GM21381 (cell line): Measurements from ENCODE around the gene KRT86.
"Not testable (repeated sequence)": the region's sequence is repeated elsewhere in the genome, so short reads cannot be mapped to it uniquely, and the experiment has no call there.

Experiments
- ATAC-seq: cut with Tn5 transposase; IDR thresholded peaks from one replicate; pipeline ENCODE4 v1.9.1; 2021; ENCODE audit warnings: mild to moderate bottlenecking, moderate library complexity; ENCODE audit not compliant: unreplicated experiment

KRT86 gene

GRCh38 chr12:52333321-52333720, 58.9 kb downstream of the KRT86 start:
- ATAC-seq: no peak

GRCh38 chr12:52334185-52334584, 59.7 kb downstream of the KRT86 start:
- ATAC-seq: no peak

GRCh38 chr12:52335598-52336262, 61.3 kb downstream of the KRT86 start:
- no peak for ATAC-seq

GRCh38 chr12:52336641-52337040, 62.2 kb downstream of the KRT86 start:
- no peak for ATAC-seq

- no peak for ATAC-seq
These were observed 62.6 kb downstream of the KRT86 start for GRCh38 chr12:52337054-52337453.

- ATAC-seq: no peak
These were observed 64.0 kb downstream of the KRT86 start for GRCh38 chr12:52338241-52338960.

- no peak for ATAC-seq
These were observed 66.7 kb downstream of the KRT86 start for GRCh38 chr12:52341066-52341580.

- ATAC-seq: no peak
These were observed 68.5 kb downstream of the KRT86 start for GRCh38 chr12:52342781-52343490.

- ATAC-seq: no peak
These were observed 69.1 kb downstream of the KRT86 start for GRCh38 chr12:52343550-52343949.

GRCh38 chr12:52344111-52344510, 69.7 kb downstream of the KRT86 start:
- no peak for ATAC-seq

GRCh38 chr12:52345041-52345440, 70.6 kb downstream of the KRT86 start:
- not testable (repeated sequence) for ATAC-seq

GRCh38 chr12:52346593-52346992, 72.1 kb downstream of the KRT86 start:
- no peak for ATAC-seq

- no peak for ATAC-seq
These were observed 72.6 kb downstream of the KRT86 start for GRCh38 chr12:52347016-52347415.

GRCh38 chr12:52347551-52348510, 73.4 kb downstream of the KRT86 start:
- ATAC-seq: no peak

GRCh38 chr12:52349196-52349595, 74.8 kb downstream of the KRT86 start:
- no peak for ATAC-seq

- ATAC-seq: no peak
These were observed 75.7 kb downstream of the KRT86 start for GRCh38 chr12:52350021-52350620.

GRCh38 chr12:52350786-52351185, 76.3 kb downstream of the KRT86 start:
- ATAC-seq: no peak

GRCh38 chr12:52351196-52352059, 77.0 kb downstream of the KRT86 start:
- no peak for ATAC-seq

GRCh38 chr12:52352951-52353350, 78.5 kb downstream of the KRT86 start:
- no peak for ATAC-seq
